Measurements from ENCODE around the gene FHOD3.

- no peak for TF ChIP-seq CTCF (conservative IDR thresholded peaks at IDR 0.05; ENCODE audit: low read depth, low read length)
- no peak for TF ChIP-seq EZH2 (IDR thresholded peaks at IDR 0.05; ENCODE audit: borderline replicate concordance, low read depth, low read length, poor library complexity, severe bottlenecking)
These were observed 228.4 kb downstream of the FHOD3 start for GRCh38 chr18:36525913-36526312.

Data from A673 (cell line).